Activated effector memory CD4-positive, alpha-beta T cell treated with anti-CD3 and anti-CD28 coated beads, Interleukin-2, amount 50 U/mL, for 16 hours (primary cell): ENCODE measurements around the gene ACTR6.
"Not testable (repeated sequence)": the region's sequence is repeated elsewhere in the genome, so short reads cannot be mapped to it uniquely, and the experiment has no call there.

Experiments
- DNase-seq: peaks from one replicate; pipeline ENCODE4 v3.0.0-alpha.2; 2020

The ACTR6 gene

DNA sequence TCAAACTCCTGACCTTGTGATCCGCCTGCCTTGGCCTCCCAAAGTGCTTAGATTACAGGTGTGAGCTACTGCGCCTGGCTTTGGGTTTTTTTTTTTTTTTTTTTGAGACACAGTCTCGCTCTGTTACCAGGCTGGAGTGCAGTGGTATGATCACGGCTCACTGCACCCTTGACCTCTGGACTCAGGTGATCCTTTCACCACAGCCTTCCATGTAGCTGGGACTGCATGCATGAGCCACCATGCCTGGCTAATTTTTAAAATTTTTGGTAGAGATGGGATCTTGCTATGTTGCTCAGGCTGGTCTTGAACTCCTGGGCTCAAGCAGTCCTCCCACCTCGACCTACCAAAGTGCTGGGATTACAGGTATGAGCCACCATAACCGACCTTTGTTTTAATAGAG lies 21.6 kb downstream of the ACTR6 start:
- not testable (repeated sequence) for DNase-seq

DNA sequence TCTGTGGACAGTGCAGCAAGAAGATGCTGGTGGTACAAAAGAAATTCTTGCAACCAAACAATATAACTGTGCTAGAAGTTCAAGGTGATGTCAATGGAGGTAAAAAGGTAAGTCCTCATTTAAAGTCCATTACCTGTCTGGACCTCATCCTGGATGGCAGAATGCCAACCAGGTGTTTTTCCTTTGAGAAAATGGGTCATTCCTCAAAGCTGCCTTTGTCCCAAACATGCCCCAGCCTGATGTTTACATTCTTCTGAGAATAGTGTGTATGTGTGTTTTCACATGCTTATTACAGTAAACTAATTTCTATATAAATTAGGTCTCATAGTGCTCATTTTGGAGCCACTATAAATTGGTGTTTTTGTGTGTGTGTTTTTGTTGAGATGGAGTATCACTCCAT lies 24.9 kb downstream of the ACTR6 start:
- DNase-seq = no peak

DNA sequence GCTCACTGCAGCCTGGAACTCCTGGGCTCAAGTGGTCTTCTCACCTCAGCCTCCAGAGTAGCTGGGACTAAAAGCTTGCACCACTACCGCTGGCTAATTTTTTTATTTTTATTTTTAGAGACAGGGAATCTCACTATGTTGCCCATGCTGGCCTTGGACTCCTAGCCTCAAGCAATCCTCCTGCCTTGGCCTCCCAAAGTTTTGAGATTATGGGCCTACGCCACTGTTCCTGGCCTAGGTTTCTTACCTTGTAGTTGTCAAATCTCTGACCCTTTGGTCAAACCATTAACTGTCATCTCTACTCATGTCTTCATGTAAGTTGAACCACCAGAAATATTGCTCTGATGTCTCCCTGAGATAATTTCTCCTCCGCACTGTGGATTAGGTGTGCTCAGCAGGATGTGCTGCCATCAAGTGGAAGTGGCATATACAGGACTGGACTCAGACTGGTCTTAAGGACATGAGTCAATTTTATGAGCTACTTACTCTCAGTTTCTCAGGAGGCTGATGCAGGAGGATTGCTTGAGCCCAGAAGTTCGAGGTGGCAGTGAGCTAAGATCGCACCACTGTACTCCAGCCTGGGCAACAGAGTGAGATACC lies 28.5 kb downstream of the ACTR6 start:
- no peak for DNase-seq

DNA sequence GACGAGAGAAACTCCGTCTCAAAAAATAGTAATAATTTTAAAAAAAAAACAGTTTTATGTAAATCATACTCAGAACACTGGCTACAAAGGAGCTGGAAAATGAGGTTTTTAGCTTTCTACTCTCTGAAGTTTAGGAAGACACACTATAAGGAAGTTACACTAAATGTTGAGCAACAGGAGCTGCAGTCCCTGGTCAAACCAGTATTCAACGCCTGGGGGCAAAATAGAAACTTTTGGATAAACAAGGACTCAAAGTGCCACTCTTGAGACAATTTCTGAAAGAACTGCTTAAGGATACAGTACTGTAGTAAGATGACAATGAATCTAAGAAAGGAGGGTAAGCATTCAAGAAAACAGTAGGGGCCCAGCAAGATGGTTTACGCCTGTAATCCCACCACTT lies 29.3 kb downstream of the ACTR6 start:
- DNase-seq = no peak

DNA sequence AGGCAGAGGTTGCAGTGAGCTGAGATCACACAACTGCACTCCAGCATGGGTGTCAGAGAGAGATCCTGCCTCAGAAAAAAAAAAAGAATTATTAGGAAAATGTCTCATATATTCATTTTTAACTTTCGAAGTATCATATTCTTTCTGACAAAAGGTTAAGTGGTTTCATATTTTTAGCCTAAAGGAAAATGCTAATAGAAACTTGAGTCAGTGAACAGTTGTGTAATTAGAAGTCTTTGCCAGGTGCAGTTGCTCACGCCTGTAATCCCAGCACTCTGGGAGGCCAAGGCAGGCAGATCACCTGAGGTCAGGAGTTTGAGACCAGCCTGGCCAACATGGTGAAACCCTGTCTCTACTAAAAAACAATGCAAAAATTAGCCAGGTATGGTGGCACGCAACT lies 31.3 kb downstream of the ACTR6 start:
- DNase-seq = not testable (repeated sequence)

DNA sequence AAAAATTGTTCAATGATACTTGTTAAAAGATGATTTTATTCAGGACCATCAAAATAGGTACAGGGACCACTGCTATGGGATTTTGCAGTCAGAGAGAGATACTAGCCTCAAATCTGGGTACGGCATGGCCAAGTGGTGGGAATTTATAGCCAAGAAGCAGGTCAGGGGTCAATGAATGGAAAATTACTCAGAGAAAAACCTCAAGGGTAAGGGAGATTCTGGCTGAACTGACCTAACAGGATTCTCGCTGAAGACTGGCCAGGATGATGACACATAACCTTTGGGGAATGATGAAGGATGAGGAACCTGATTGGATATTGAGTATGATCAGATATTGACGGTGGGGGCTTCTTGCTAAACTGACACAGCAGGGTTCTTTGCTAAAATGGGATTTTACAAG lies 33.6 kb downstream of the ACTR6 start:
- DNase-seq = no peak

DNA sequence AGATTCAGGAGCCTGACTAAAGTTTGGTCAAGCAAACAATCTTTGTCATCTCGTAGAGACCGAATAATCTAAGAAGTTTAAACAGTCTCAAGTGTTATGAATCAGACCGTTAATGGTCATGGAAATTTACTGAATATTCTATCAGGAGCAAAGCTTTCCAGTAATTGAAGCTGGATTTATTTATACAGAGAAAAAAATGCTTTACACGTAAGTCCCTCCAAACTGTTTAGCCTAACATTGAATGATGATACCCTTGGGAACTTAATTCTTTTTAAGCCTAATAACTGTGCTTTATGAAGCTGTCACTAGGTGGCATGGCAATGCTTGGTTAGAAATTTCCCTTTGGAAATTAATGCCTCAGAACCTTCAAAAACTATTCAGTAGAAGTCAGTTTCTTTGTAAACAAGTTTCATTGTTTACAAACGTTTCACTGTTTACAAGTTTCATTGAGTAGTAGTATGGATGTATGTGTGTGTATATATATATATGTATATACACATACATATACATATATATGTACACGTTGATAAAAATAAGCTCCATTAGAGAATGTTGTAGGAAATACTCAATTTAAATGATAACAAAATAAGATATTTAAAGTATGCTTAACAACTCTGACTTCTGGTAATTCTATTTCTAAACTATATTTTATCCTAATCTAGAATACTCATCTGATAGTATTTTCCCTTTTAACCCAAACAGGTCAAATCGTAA lies 34.1 kb downstream of the ACTR6 start:
- no peak for DNase-seq

DNA sequence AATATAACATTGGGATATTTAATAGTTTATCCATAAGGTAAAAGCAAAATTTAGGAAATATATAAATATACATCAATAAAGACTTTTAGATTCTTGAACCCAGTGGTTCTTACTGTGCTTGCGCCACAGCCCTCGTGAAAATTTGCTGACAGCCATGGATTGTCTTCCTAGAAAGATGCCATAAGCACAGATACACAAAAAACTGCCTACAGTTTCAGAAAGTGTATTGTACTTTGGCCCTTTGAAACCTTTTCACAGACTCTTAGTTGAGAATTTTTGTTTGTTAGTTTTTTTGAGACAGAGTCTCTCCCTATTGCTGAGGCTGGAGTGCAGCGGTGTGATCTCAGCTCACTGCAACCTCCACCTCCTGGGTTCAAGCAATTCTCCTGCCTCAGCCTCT lies 38.2 kb downstream of the ACTR6 start:
- DNase-seq = no peak

DNA sequence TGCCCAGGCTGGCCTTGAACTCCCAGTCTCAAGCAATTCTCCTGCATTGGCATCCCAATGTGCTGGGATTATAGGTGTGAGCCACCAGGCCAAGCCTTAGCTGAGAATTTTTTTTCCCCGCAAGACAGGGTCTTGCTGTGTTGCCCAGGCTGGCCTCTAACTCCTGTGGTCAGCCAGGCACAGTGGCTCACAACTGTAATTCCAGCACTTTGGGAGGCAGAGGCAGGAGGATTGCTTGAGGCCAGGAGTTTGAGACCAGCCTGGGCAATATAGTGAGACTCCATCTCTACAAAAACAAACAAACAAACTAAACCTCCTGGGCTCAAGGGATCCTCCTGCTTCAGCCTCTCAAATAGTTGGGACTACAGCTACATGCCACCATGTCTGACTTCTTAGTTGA lies 39.0 kb downstream of the ACTR6 start:
- DNase-seq = no peak

DNA sequence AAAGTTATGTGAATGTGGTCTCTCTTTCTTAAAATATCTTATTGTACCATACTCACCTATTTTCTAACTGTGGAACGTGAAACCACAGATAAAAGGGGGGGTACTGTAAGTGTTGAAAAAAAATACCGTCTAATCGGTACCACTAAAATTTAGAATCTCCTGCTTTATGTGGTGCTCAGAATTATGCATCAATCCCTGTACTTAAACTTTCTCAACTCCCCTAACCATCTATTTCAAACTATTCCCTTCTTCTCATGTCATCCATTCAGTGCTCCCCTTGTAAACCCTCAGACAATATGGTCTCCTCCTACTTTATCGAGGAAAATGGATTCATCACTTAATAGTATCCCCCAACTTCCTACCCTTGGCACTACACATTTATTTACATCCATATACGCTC lies 42.5 kb downstream of the ACTR6 start:
- DNase-seq = no peak

DNA sequence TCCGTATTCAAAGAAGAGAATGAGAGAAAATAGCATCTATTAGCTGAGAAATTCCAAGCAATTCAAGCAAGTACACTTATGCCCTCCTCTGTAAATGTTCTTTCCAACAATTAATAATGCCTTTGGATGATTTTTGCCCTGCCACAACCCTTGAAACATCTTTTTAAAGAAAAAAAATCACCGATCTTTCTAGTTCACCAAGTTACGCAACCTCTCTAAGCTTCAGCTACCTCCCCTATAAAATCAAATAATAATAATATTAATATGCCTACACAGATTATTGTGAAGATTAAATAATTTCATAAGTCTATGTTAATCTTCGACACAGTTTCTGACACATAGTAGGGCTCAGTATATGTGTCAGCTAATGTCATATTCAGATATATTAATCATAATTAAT lies 47.1 kb downstream of the ACTR6 start:
- DNase-seq = no peak

DNA sequence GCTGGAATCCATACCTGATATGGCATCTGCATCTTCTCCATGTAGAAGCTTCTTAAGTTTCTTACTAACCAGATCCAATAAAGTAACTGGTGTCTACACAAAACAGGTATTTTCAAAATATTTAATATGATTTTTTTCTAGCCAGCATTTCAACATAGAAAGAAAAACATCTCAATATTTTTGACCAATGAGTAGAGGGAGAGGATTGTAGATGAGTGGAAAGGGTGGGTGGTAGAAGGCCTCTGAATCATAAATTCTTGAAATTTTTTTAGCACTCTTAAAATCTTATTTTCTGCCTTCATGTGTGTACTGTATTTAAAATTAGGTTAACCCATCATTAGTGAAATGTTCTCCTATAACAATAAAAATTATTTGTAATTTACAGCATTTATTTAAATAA lies 48.3 kb downstream of the ACTR6 start:
- no peak for DNase-seq

DNA sequence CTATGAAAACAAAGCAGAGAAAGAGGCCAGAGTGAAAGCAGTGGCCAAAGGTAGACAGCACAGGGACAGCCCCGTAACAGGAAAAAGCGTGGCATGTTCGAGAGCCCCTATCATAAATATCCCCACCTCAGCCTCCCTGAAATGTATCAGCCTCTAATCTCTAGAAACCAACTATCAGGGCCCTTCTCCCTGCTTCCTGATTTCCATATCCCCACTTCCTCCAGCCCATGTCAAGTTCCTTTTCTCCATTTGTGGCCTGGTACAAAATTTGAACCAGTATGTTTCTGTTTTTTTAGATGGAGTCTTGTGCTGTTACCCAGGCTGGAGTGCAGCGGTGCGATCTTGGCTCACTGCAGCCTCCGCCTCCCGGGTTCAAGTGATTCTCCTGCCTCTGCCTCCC lies 49.3 kb downstream of the ACTR6 start:
- DNase-seq = no peak

DNA sequence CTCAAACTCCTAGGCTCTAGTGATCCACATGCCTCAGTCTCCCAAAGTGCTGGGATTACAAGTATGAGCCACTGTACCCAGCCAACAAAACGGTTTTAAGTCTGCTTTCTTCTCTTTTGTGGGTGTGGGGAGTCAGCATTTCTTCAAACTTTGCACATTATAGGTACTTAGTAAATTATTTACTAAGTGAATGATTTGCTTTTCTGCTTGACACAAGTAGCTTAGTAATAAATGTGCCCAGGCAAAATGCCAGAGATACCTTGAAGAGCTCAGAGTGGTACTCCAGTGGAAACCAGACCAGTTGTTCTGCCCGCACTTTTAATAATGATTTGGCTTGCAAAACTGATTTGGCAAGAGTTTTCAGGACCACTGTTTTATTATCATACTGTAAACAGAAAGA lies 51.3 kb downstream of the ACTR6 start:
- DNase-seq = no peak

DNA sequence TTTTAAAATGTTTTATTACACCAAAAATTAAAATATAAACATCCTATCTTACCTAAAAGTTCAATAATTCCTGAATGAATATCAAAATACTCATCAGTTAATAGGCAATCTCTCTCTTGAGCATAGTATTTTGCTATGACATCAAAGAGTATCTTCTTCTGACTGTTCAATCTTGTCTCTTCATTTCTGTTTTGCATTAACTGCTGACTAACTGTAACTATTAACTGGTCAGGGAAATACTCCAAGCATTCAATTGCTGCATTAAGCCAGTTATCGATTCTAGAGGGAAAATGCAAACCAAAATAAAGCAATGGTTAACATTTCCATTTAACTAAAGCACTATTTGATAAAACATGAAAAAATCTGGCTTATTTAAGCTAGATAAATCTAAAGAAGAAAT lies 52.8 kb downstream of the ACTR6 start:
- DNase-seq = no peak

DNA sequence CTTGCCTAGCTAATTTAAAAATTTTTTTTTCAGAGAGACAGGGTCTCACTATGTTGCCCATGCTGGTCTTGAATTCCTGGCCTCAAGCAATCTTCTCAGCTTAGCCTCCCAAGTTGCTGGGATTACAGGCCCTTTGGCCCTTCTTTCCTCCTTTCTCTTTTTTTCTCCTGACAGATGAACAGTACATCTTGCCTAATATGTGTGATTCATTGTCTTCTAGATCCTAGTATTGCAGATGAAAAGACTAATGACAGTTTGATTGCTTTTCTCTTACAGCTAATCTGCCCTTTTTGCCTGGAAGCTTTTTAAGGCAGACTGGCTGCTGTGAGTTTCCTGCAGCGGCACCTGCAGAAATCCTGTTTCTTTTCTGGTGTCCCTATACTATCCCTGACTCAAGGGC lies 54.3 kb downstream of the ACTR6 start:
- no peak for DNase-seq

DNA sequence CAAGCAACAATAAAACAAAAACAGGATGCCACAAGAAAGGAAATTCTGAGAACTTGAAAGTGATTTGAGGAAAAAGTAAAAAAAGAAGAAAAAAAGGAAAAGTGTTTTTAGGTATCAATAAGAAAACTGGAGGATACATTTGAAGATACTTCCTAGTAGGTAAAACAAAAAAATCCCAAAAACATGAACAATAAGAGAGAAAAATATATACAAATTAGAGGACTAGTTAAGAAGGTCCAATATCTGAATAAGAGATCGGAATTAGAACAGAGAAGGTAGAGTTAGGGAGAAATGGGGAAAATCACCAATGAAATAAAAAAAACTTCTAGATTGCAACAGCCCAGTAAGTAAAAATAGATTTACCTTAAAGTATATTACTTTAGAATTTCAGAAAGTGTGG lies 57.5 kb downstream of the ACTR6 start:
- DNase-seq = no peak

DNA sequence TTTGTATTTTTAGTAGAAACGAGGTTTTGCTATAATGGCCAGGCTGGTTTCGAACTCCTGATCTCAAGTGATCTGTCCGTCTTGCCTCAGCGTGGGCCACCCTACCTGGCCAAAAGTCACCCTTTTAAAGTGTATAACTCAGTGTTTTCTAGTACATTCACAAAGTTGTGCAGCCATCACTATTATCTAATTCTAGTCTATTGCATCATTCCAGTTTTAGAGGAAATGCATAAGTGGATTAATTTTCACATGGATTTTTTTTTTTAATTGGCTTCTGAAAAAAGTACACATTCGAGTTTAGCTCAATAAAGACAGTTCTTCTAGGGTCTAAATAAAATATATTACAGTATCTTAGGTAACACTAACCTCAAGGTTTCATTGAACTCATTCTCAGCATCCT lies 62.5 kb downstream of the ACTR6 start:
- no peak for DNase-seq

DNA sequence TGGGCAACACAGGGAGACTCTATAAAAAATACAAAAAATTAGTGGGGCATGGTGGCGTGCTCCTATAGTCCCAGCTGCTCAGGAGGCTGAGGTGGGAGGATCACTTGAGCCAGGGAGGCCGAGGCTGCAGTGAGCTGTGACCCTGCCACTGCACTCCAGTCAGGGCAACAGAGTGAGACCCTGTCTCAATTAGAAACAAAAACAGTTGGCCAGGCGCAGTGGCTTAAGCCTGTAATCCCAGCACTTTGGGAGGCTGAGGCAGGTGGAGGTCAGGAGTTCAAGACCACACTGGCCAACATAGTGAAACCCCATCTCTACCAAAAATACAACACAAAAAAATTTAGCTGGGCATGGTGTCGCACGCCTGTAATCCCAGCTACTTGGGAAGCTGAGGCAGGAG lies 64.5 kb downstream of the ACTR6 start:
- DNase-seq = not testable (repeated sequence)

DNA sequence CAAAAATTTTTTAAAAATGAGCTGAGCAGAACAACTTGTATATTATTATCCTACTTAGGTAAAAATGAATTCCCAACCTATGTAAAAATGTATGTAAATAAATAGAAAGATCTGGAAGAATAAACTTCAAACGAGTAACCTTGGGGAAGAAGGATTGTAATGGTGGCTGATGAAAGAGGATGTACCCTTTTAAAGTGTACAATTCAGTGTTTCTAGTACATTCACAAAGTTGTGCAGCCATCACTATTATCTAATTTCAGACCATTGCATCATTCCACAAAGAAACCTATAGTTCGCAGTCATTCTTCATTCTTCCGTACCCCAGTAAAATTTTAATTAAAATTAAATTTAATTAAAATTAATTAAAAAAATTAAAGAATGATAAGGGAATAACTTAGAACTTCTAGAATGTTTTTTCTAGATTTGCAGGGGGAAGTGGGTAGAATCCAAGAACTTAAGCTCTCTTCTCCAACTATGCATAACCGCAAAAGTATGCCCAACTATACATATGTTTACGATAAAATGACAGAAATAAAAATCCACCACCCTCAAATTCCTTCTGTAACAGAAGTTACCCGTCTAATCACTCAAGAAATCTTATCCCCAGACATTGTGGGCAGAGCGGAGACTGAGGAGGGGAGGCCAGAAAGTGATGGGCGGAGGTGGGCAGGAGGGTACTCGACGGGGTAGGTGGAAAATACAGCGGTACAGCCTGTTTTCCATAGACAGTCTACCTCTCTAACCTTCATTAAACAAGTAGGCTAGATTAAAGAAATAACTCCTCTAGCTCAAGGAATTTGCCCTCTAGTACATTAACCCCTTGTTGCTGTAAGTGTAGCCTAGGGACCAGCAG lies 65.3 kb downstream of the ACTR6 start:
- DNase-seq = no peak

DNA sequence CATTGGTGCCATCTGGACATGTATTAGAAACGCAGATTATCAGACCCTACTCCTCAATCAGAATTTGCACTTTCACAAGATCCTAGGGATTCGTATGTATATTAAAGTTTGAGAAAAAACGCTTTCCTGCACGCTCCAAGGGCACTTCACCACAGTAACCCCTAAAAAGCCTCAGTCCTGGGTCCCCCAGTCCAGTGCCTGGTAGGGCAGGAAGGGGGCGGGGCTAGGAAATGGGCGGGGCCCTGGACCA lies 65.9 kb downstream of the ACTR6 start:
- peak; percentile 97 for DNase-seq

DNA sequence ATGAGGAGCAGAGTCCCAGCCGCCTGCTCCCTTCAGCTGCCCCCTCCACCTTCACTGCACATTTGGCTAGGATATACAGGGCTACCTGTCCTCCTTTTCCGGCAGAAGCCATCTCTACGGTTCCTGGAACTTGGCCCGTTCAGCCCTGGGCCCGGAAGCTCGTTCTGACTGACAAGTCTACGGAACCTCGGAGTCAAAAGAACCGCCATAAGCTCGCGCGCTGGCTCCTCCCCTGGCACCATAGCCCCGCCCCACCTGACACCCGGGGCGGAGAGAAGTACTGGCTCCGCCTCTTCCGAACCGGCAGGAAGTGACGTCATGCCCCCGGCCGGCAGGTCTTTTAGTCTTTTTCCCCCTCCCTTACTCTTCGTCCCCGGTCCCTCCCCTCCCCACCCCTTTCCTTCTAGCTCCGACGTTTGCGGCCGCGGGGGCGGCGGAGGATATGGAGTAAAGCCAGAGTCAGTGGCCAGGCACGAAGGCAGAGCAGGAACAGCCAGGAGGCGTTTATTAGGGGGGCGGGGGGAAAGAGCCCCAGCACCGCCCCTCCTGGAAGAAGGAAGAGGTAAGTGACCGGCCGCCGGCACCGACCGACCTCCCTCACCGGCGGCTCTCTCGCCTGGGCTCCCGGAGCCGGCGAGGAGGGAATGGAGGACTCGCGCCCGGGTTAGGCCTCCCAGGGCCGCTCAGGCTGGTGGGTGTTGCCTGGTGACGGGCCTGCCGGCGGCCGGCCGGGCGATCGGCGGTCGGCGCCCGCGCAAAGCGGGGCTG lies 66.4 kb downstream of the ACTR6 start, which contains the start of the genes DEPDC4 and SCYL2:
TSS of gene DEPDC4 (minus strand) at position 245 of the 768 bp plus-strand sequence. CDS start at position 242, 3 bp downstream.
TSS of gene SCYL2 (plus strand) at position 343 of the 768 bp plus-strand sequence. CDS start 15,794 bp downstream, outside the sequence.
- peak; percentile 97 for DNase-seq

DNA sequence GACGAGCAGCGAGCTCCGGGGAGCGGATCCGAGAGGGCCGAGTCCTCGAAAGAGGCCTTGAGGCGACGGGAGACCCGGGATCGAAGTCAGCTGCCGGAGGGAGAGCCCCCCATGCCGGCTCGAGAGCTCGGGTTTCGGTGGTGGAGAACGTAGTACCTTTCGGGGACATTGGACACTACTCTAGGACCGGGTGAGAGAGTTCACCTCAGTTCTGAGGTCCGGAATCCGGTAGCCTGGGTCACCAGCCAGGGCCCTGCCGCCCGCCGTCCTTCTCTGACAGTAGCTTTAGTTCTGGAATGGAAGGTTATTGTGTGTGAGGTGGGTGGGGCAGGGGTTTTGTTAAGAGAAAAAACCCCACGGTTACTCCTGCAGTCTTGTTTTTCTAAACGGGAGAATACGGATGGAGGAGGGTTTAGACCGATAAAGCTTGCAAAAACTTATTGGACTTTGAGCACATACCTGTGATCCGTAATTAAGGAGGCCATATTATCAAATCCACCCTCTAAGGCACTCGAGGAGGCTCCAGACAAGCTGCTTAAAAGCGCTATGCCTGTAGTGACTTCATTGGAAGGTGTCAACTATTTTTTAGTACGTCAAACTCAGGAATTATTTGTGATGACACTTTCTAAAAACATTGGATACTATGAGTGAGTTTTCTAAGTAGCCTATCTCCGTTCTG lies 67.1 kb downstream of the ACTR6 start:
- DNase-seq = no peak
